HepG2 (cell line): Measurements from ENCODE around the gene NAV3. TPM values are rescaled to one million over a fixed set of nuclear protein-coding genes. Genes with fewer than 3 reads are reported as not detected.

Source experiments
- ATAC-seq: fragments of 200-7000 bp; cut with Tn5 transposase; 3 replicates; pipeline ENCODE4 v1.9.1; 2020; ENCODE audit warnings: mild to moderate bottlenecking, moderate library complexity
- BruUV-seq: library from RNA; stranded (reverse); fragments of 400-500 nt; replicated peaks from 2 replicates; lab custom pipeline; 2021; lab: Mats Ljungman, UMichigan
- CTCF ChIA-PET: fragments of 300-600 bp; formaldehyde crosslinking; extraction: SDS; loops from one replicate; lab custom pipeline; 2021; ENCODE audit warnings: low total read pairs, inconsistent platforms, low intra/inter-chr PET ratio; lab: Yijun Ruan, JAX
- POLR2A ChIA-PET: fragments of 350-600 bp; sonication (Branson Sonifier 250); formaldehyde crosslinking; loops from one replicate; lab custom pipeline; 2020; ENCODE audit warnings: antibody characterized with exemption, inconsistent platforms; lab: Yijun Ruan, JAX
- DNase-seq: peaks from one replicate; pipeline ENCODE4 v3.0.0-alpha.2; 2015; ENCODE audit warnings: low spot score
- FAIRE-seq: peaks from 3 replicates; lab custom pipeline; 2011; peaks lifted over from hg19 to GRCh38; lab: Jason Lieb, UNC
- H2AFZ ChIP-seq: one replicate; pipeline ENCODE4 v1.6.1; 2011; ENCODE audit warnings: low read length, inconsistent platforms
- H3K27ac ChIP-seq: fragments of 300-600 bp; 3 replicates; pipeline ENCODE4 v1.8.0; 2011; ENCODE audit warnings: mixed run types, mild to moderate bottlenecking, mixed read lengths, low read length, inconsistent platforms; ENCODE audit not compliant: insufficient read depth; ENCODE audit errors: extremely low read length
- H3K27me3 ChIP-seq, 2 experiments: fragments of 200-600 bp in 1 of 2; 2 replicates in 1 of 2; 3 replicates in 1 of 2; pipeline versions ENCODE4 v1.6.0 to v1.8.0; 2011; ENCODE audit warnings: low read length in 2 of 2, mild to moderate bottlenecking in 2 of 2, moderate library complexity in 2 of 2, inconsistent platforms in 1 of 2; ENCODE audit not compliant: insufficient read depth in 2 of 2, control insufficient read depth in 1 of 2
- H3K36me3 ChIP-seq, 2 experiments: fragments of 200-600 bp in 1 of 2; replicated peaks in 1 of 2; 2 replicates in 1 of 2; 3 replicates in 1 of 2; pipeline versions ENCODE4 v1.5.1 to v1.8.0; 2011; ENCODE audit warnings: low read length in 2 of 2, inconsistent platforms in 1 of 2; ENCODE audit not compliant: insufficient read depth in 2 of 2, control insufficient read depth in 1 of 2
- H3K4me1 ChIP-seq: 2 replicates; pipeline ENCODE4 v1.5.1; 2012; ENCODE audit warnings: low read length, inconsistent platforms; ENCODE audit not compliant: insufficient read depth
- H3K4me2 ChIP-seq: 2 replicates; pipeline ENCODE4 v1.6.0; 2011; ENCODE audit warnings: low read depth, low read length, inconsistent platforms
- H3K4me3 ChIP-seq, 3 experiments: fragments of 200-600 bp in 1 of 3; sonication (generic), shearing (Covaris generic) in 1 of 3; replicated peaks in 1 of 3; 2 replicates each; pipeline ENCODE4 v1.5.1; 2011 to 2016; ENCODE audit warnings: low read length in 3 of 3, inconsistent platforms in 2 of 3, low read depth in 2 of 3, mild to moderate bottlenecking in 2 of 3, control low read depth in 1 of 3, mixed read lengths in 1 of 3; ENCODE audit not compliant: insufficient read depth in 1 of 3
- H3K79me2 ChIP-seq: one replicate; pipeline ENCODE4 v1.6.1; 2011; ENCODE audit warnings: low read length, inconsistent platforms; ENCODE audit not compliant: insufficient read depth
- H3K9ac ChIP-seq: 2 replicates; pipeline ENCODE4 v1.6.0; 2011; ENCODE audit warnings: mild to moderate bottlenecking, low read depth, low read length, inconsistent platforms; ENCODE audit not compliant: insufficient read depth
- H3K9me3 ChIP-seq: 2 replicates; pipeline ENCODE4 v1.5.1; 2012; ENCODE audit warnings: mild to moderate bottlenecking, low read length
- H4K20me1 ChIP-seq: 2 replicates; pipeline ENCODE4 v1.6.0; 2011; ENCODE audit warnings: inconsistent platforms, mild to moderate bottlenecking, low read length, moderate library complexity; ENCODE audit not compliant: insufficient read depth
- HNF1A ChIP-seq, 2 experiments: sonication (generic) in 1 of 2; formaldehyde crosslinking in 1 of 2; IDR thresholded peaks; 2 replicates each; pipeline versions ENCODE4 v1.4.0 to v1.6.1; 2016 to 2020; ENCODE audit warnings: borderline replicate concordance in 1 of 2, low read depth in 1 of 2, mild to moderate bottlenecking in 1 of 2, missing genetic modification reagents in 1 of 2
- NKX3-1 ChIP-seq: sonication (generic); formaldehyde crosslinking; IDR thresholded peaks from 2 replicates; pipeline ENCODE4 v1.5.0; 2020; ENCODE audit warnings: missing genetic modification reagents
- NR2F6 ChIP-seq, 2 experiments: IDR thresholded peaks; 2 replicates each; pipeline ENCODE4 v1.6.1; 2016; ENCODE audit warnings: antibody characterized with exemption in 1 of 2, mild to moderate bottlenecking in 1 of 2
- SP2 ChIP-seq: sonication (generic); formaldehyde crosslinking; IDR thresholded peaks from 2 replicates; pipeline ENCODE4 v1.5.1; 2020; ENCODE audit warnings: mild to moderate bottlenecking, missing genetic modification reagents
- THYN1 ChIP-seq: sonication (generic); formaldehyde crosslinking; IDR thresholded peaks from 2 replicates; pipeline ENCODE4 v1.8.1; 2023; ENCODE audit warnings: low read depth, mild to moderate bottlenecking, moderate library complexity, missing genetic modification reagents, borderline replicate concordance
- ZBTB44 ChIP-seq: sonication (generic); formaldehyde crosslinking; IDR thresholded peaks from 2 replicates; pipeline ENCODE4 v1.4.0; 2020; ENCODE audit warnings: missing genetic modification reagents
- ZKSCAN1 ChIP-seq: fragments of 150-350 bp; IDR thresholded peaks from 2 replicates; pipeline ENCODE4 v1.6.1; 2014; ENCODE audit warnings: low read length
- ZNF205 ChIP-seq: IDR thresholded peaks from 2 replicates; pipeline ENCODE4 v1.6.1; 2018; ENCODE audit warnings: missing biosample characterization, missing genetic modification reagents
- ZNF256 ChIP-seq: sonication (generic); formaldehyde crosslinking; conservative IDR thresholded peaks from 2 replicates; pipeline ENCODE4 v1.4.0; 2020; ENCODE audit warnings: missing genetic modification reagents
- ZSCAN29 ChIP-seq: sonication (generic); formaldehyde crosslinking; conservative IDR thresholded peaks from 2 replicates; pipeline ENCODE4 v1.4.0; 2020; ENCODE audit warnings: mild to moderate bottlenecking, missing genetic modification reagents
- WGBS: methylation state at CpG from one replicate; pipeline ENCODE4 v1.1.6; 2017; ENCODE audit warnings: low lambda C conversion rate; 5-methylcytosine and 5-hydroxymethylcytosine counted together
- in situ Hi-C: cut with HindIII; loops from 2 replicates; pipeline ENCODE4 v1.10.0; 2017; ENCODE audit warnings: low pct_unique_long_range_greater_than_20kb; ENCODE audit not compliant: extremely low pct_ligation_motif_present
- intact Hi-C: fragments of 100-400 bp; cut with micrococcal nuclease; formaldehyde crosslinking; loops from one replicate; pipeline ENCODE4 v1.10.0; 2022; ENCODE audit not compliant: unreplicated experiment
- polyA plus RNA-seq, 8 experiments: library from polyadenylated mRNA; depleted of rRNA in 3 of 8; stranded (reverse) in 7 of 8; unstranded in 1 of 8; fragments of >200 nt; fragmentation: Illumina TruSeq in 4 of 8; extraction: Trizol in 4 of 8; gene quantifications; 2 replicates each; pipeline versions ENCODE4 v1.2.1 to v1.2.3, GENCODE V29; 2011 to 2016; ENCODE audit warnings: low read depth in 4 of 8, missing spikeins in 1 of 8, mixed read lengths in 1 of 8; ENCODE audit not compliant: insufficient read depth in 1 of 8
- total RNA-seq, 5 experiments: library from RNA; depleted of rRNA; stranded (reverse); fragments of >200 nt; fragmentation: Illumina TruSeq; extraction: Trizol; gene quantifications; 2 replicates each; pipeline ENCODE4 v1.2.3, GENCODE V29; 2016; ENCODE audit warnings: low read depth in 1 of 5
- TF ChIP-seq, protein P1 (sequence below): sonication (generic); formaldehyde crosslinking; IDR thresholded peaks from 2 replicates; pipeline ENCODE4; 2020; ENCODE audit warnings: missing genetic modification reagents, mild to moderate bottlenecking, borderline replicate concordance
- TF ChIP-seq, protein P2 (sequence below): fragments of 450-650 bp; IDR thresholded peaks from 2 replicates; pipeline ENCODE4 v1.6.1; 2017

The NAV3 gene
- total and polyA plus RNA-seq, 2 of the 13 experiments (the other 11 are each of a cell fraction or from before 2014, with no cell fraction given) = 0.01 to 0.18 TPM

GRCh38 chr12:78101113-78101876 is 270.6 kb downstream of the NAV3 start:
- Histone ChIP-seq H3K27me3 (no peaks in the 10 kb centered on the region), H3K4me1 (no peaks in the 10 kb centered on the region), H3K4me2 (no peak overlapping the region), H3K9me3 (peaks cover under 1% of the 10 kb centered on the region; the same call in 1 of the 2 replicates), H3K4me3 (no peak overlapping the region), H3K79me2 (no peaks in the 10 kb centered on the region), H4K20me1 (no peaks in the 10 kb centered on the region), H3K36me3 (no peaks in the 10 kb centered on the region), H3K27ac (no peak overlapping the region), H2AFZ (no peak overlapping the region), H3K9ac (no peak overlapping the region)
- DNase-seq (no peak), FAIRE-seq (no peak), ATAC-seq (no peak)
- CTCF ChIA-PET = no interaction called here
- POLR2A ChIA-PET = no interaction called here
- intact Hi-C loops (no loop called here), in situ Hi-C loops (no loop called here)
- WGBS = 10% methylated on average over 4 of the region's 4 CpGs
- BruUV-seq = no TSS peak
- no peak for TF ChIP-seq NKX3-1 (CRISPR knock-in tag)
- TF ChIP-seq, protein P1, sequence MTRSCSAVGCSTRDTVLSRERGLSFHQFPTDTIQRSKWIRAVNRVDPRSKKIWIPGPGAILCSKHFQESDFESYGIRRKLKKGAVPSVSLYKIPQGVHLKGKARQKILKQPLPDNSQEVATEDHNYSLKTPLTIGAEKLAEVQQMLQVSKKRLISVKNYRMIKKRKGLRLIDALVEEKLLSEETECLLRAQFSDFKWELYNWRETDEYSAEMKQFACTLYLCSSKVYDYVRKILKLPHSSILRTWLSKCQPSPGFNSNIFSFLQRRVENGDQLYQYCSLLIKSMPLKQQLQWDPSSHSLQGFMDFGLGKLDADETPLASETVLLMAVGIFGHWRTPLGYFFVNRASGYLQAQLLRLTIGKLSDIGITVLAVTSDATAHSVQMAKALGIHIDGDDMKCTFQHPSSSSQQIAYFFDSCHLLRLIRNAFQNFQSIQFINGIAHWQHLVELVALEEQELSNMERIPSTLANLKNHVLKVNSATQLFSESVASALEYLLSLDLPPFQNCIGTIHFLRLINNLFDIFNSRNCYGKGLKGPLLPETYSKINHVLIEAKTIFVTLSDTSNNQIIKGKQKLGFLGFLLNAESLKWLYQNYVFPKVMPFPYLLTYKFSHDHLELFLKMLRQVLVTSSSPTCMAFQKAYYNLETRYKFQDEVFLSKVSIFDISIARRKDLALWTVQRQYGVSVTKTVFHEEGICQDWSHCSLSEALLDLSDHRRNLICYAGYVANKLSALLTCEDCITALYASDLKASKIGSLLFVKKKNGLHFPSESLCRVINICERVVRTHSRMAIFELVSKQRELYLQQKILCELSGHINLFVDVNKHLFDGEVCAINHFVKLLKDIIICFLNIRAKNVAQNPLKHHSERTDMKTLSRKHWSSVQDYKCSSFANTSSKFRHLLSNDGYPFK = no peak
- no peak for TF ChIP-seq HNF1A (IDR thresholded peaks at IDR 0.05; ENCODE audit: low read depth)
- TF ChIP-seq HNF1A (CRISPR knock-in tag; IDR thresholded peaks at IDR 0.05; ENCODE audit: borderline replicate concordance) = no peak
- TF ChIP-seq, protein P2, sequence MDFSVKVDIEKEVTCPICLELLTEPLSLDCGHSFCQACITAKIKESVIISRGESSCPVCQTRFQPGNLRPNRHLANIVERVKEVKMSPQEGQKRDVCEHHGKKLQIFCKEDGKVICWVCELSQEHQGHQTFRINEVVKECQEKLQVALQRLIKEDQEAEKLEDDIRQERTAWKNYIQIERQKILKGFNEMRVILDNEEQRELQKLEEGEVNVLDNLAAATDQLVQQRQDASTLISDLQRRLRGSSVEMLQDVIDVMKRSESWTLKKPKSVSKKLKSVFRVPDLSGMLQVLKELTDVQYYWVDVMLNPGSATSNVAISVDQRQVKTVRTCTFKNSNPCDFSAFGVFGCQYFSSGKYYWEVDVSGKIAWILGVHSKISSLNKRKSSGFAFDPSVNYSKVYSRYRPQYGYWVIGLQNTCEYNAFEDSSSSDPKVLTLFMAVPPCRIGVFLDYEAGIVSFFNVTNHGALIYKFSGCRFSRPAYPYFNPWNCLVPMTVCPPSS = no peak
- no peak for TF ChIP-seq ZBTB44
- no peak for TF ChIP-seq ZKSCAN1
- no peak for TF ChIP-seq THYN1 (CRISPR knock-in tag)
- TF ChIP-seq ZNF256 = no peak
- TF ChIP-seq ZNF205 (CRISPR knock-in tag) = no peak
- TF ChIP-seq NR2F6 (IDR thresholded peaks at IDR 0.05) = no peak
- no peak for TF ChIP-seq NR2F6 (CRISPR knock-in tag; IDR thresholded peaks at IDR 0.05)
- TF ChIP-seq ZSCAN29 (CRISPR knock-in tag) = no peak
- TF ChIP-seq SP2 (CRISPR knock-in tag) = no peak
